Measurements from ENCODE around the gene CBFA2T2. TPM values are rescaled to one million over a fixed set of nuclear protein-coding genes. Genes with fewer than 3 reads are reported as not detected.
"Not testable (repeated sequence)": the region's sequence is repeated elsewhere in the genome, so short reads cannot be mapped to it uniquely, and the experiment has no call there.

The CBFA2T2 gene
- polyA plus RNA-seq, 4 donors: 6.5 to 30.3 (median 9.2) TPM

GRCh38 chr20:33444797-33445560 lies 44.9 kb upstream of the CBFA2T2 start:
- Histone ChIP-seq H3K27ac (ENCODE audit: low read depth in 1 of 3, low read length in 2 of 3) (peak overlapping the region in 1 of 3 donors; percentile 12), H3K4me1 (ENCODE audit: control insufficient read depth in 3 of 3, insufficient read depth in 2 of 3, low read depth in 1 of 3, low read length in 2 of 3) (peaks cover 0 to 21% (median 4%) of the 10 kb centered on the region in 3 donors), H3K9me3 (ENCODE audit: control insufficient read depth in 2 of 2, insufficient read depth in 1 of 2, low read depth in 1 of 2, low read length in 1 of 2) (peaks cover 0 to 2% of the 10 kb centered on the region in 2 donors), H3K4me3 (ENCODE audit: low read depth in 1 of 3, low read length in 3 of 3) (peak overlapping the region in 2 of 3 donors; percentile 75 to 80), H3K27me3 (ENCODE audit: control insufficient read depth in 3 of 3, insufficient read depth in 3 of 3, low read length in 3 of 3) (no peaks in the 10 kb centered on the region), H3K36me3 (ENCODE audit: control insufficient read depth in 3 of 3, insufficient read depth in 2 of 3, low read depth in 1 of 3, low read length in 3 of 3) (no peaks in the 10 kb centered on the region)
- DNase-seq: peak; percentile 42 to 43
- 27 to 45% (median 29%) methylated on average over 4 of the region's 4 CpGs for WGBS, 3 donors
- no peak for FAIRE-seq

GRCh38 chr20:33445881-33446625 lies 43.8 kb upstream of the CBFA2T2 start:
- FAIRE-seq (no peak), DNase-seq (no peak)
- Histone ChIP-seq H3K27me3 (ENCODE audit: control insufficient read depth in 3 of 3, insufficient read depth in 3 of 3, low read length in 3 of 3) (no peaks in the 10 kb centered on the region), H3K36me3 (ENCODE audit: control insufficient read depth in 3 of 3, insufficient read depth in 2 of 3, low read depth in 1 of 3, low read length in 3 of 3) (no peaks in the 10 kb centered on the region), H3K4me3 (ENCODE audit: low read depth in 1 of 3, low read length in 3 of 3) (no peak overlapping the region), H3K9me3 (ENCODE audit: control insufficient read depth in 2 of 2, insufficient read depth in 1 of 2, low read depth in 1 of 2, low read length in 1 of 2) (peaks cover 0 to 2% of the 10 kb centered on the region in 2 donors), H3K4me1 (ENCODE audit: control insufficient read depth in 3 of 3, insufficient read depth in 2 of 3, low read depth in 1 of 3, low read length in 2 of 3) (peaks cover 0 to 18% (median 4%) of the 10 kb centered on the region in 3 donors), H3K27ac (ENCODE audit: low read depth in 1 of 3, low read length in 2 of 3) (no peak overlapping the region)
- 82 to 94% (median 85%) methylated on average over 4 of the region's 4 CpGs for WGBS, 3 donors

GRCh38 chr20:33450867-33451266 lies 39.0 kb upstream of the CBFA2T2 start:
- 68 to 71% (median 68%) methylated on average over 4 of the region's 4 CpGs for WGBS, 3 donors
- Histone ChIP-seq H3K27me3 (ENCODE audit: control insufficient read depth in 3 of 3, insufficient read depth in 3 of 3, low read length in 3 of 3) (no peaks in the 10 kb centered on the region), H3K27ac (ENCODE audit: low read depth in 1 of 3, low read length in 2 of 3) (no peak overlapping the region)

GRCh38 chr20:33456916-33457642 lies 32.8 kb upstream of the CBFA2T2 start:
- DNase-seq: peak; percentile 79 to 90
- not testable (repeated sequence) for H3K27ac ChIP-seq (ENCODE audit: low read depth in 1 of 3, low read length in 2 of 3); H3K27me3 ChIP-seq (ENCODE audit: control insufficient read depth in 3 of 3, insufficient read depth in 3 of 3, low read length in 3 of 3); H3K36me3 ChIP-seq (ENCODE audit: control insufficient read depth in 3 of 3, insufficient read depth in 2 of 3, low read depth in 1 of 3, low read length in 3 of 3); H3K4me1 ChIP-seq (ENCODE audit: control insufficient read depth in 3 of 3, insufficient read depth in 2 of 3, low read depth in 1 of 3, low read length in 2 of 3); H3K9me3 ChIP-seq (ENCODE audit: control insufficient read depth in 2 of 2, insufficient read depth in 1 of 2, low read depth in 1 of 2, low read length in 1 of 2); FAIRE-seq; H3K4me3 ChIP-seq (ENCODE audit: low read depth in 1 of 3, low read length in 3 of 3)
- WGBS, 3 donors: 20 to 23% (median 21%) methylated on average over 5 of the region's 6 CpGs

More at GRCh38 chr20:33450867-33451266, 39.0 kb upstream of the CBFA2T2 start:
- FAIRE-seq: no peak
- H3K36me3 ChIP-seq (ENCODE audit: control insufficient read depth in 3 of 3, insufficient read depth in 2 of 3, low read depth in 1 of 3, low read length in 3 of 3): no peaks in the 10 kb centered on the region
- H3K4me1 ChIP-seq (ENCODE audit: control insufficient read depth in 3 of 3, insufficient read depth in 2 of 3, low read depth in 1 of 3, low read length in 2 of 3): no peaks in the 10 kb centered on the region
- no peak for DNase-seq
- peaks cover 0 to 2% of the 10 kb centered on the region in 2 donors for H3K9me3 ChIP-seq (ENCODE audit: control insufficient read depth in 2 of 2, insufficient read depth in 1 of 2, low read depth in 1 of 2, low read length in 1 of 2)
- H3K4me3 ChIP-seq (ENCODE audit: low read depth in 1 of 3, low read length in 3 of 3): no peak overlapping the region

GRCh38 chr20:33459599-33459998 lies 30.3 kb upstream of the CBFA2T2 start:
- Histone ChIP-seq H3K27me3 (ENCODE audit: control insufficient read depth in 3 of 3, insufficient read depth in 3 of 3, low read length in 3 of 3) (no peaks in the 10 kb centered on the region), H3K4me1 (ENCODE audit: control insufficient read depth in 3 of 3, insufficient read depth in 2 of 3, low read depth in 1 of 3, low read length in 2 of 3) (no peaks in the 10 kb centered on the region), H3K4me3 (ENCODE audit: low read depth in 1 of 3, low read length in 3 of 3) (no peak overlapping the region), H3K9me3 (ENCODE audit: control insufficient read depth in 2 of 2, insufficient read depth in 1 of 2, low read depth in 1 of 2, low read length in 1 of 2) (no peaks in the 10 kb centered on the region), H3K27ac (ENCODE audit: low read depth in 1 of 3, low read length in 2 of 3) (no peak overlapping the region), H3K36me3 (ENCODE audit: control insufficient read depth in 3 of 3, insufficient read depth in 2 of 3, low read depth in 1 of 3, low read length in 3 of 3) (no peaks in the 10 kb centered on the region)
- WGBS, 3 donors: 81 to 88% (median 86%) methylated on average over 7 of the region's 7 CpGs
- FAIRE-seq: no peak
- no peak for DNase-seq

- Histone ChIP-seq H3K27me3 (ENCODE audit: control insufficient read depth in 3 of 3, insufficient read depth in 3 of 3, low read length in 3 of 3) (no peaks in the 10 kb centered on the region), H3K36me3 (ENCODE audit: control insufficient read depth in 3 of 3, insufficient read depth in 2 of 3, low read depth in 1 of 3, low read length in 3 of 3) (no peaks in the 10 kb centered on the region), H3K27ac (ENCODE audit: low read depth in 1 of 3, low read length in 2 of 3) (no peak overlapping the region), H3K4me3 (ENCODE audit: low read depth in 1 of 3, low read length in 3 of 3) (no peak overlapping the region), H3K4me1 (ENCODE audit: control insufficient read depth in 3 of 3, insufficient read depth in 2 of 3, low read depth in 1 of 3, low read length in 2 of 3) (peaks cover 0 to 4% (median 0%) of the 10 kb centered on the region in 3 donors), H3K9me3 (ENCODE audit: control insufficient read depth in 2 of 2, insufficient read depth in 1 of 2, low read depth in 1 of 2, low read length in 1 of 2) (no peaks in the 10 kb centered on the region)
- FAIRE-seq: no peak
- 66 to 81% (median 76%) methylated on average over 5 of the region's 5 CpGs for WGBS, 3 donors
- DNase-seq: peak in 1 of 2 donors; percentile 25
Observed at GRCh38 chr20:33460711-33461110, 29.2 kb upstream of the CBFA2T2 start.

GRCh38 chr20:33463332-33464101 lies 26.4 kb upstream of the CBFA2T2 start:
- 85 to 90% (median 85%) methylated on average over 7 of the region's 7 CpGs for WGBS, 3 donors
- no peak overlapping the region for H3K27ac ChIP-seq (ENCODE audit: low read depth in 1 of 3, low read length in 2 of 3)
- FAIRE-seq: no peak

More at GRCh38 chr20:33463332-33464101, 26.4 kb upstream of the CBFA2T2 start:
- Histone ChIP-seq H3K27me3 (ENCODE audit: control insufficient read depth in 3 of 3, insufficient read depth in 3 of 3, low read length in 3 of 3) (no peaks in the 10 kb centered on the region), H3K36me3 (ENCODE audit: control insufficient read depth in 3 of 3, insufficient read depth in 2 of 3, low read depth in 1 of 3, low read length in 3 of 3) (no peaks in the 10 kb centered on the region), H3K4me3 (ENCODE audit: low read depth in 1 of 3, low read length in 3 of 3) (no peak overlapping the region), H3K9me3 (ENCODE audit: control insufficient read depth in 2 of 2, insufficient read depth in 1 of 2, low read depth in 1 of 2, low read length in 1 of 2) (no peaks in the 10 kb centered on the region), H3K4me1 (ENCODE audit: control insufficient read depth in 3 of 3, insufficient read depth in 2 of 3, low read depth in 1 of 3, low read length in 2 of 3) (peaks cover 0 to 6% (median 0%) of the 10 kb centered on the region in 3 donors)
- no peak for DNase-seq

All from small intestine (tissue), 7 donors.